NB4 (cell line): ENCODE data around the gene TM4SF20.
A peak's percentile ranks its signal among the peaks of the same experiment; 100 is the strongest.

Experiments used
- DNase-seq: peaks from one replicate; pipeline ENCODE4 v3.0.0; 2010; ENCODE audit warnings: low read depth
- H3K4me3 ChIP-seq: one replicate; pipeline ENCODE4 v1.5.1; 2011; ENCODE audit warnings: mild to moderate bottlenecking, low read depth, low read length, moderate library complexity
- CTCF ChIP-seq: IDR thresholded peaks from one replicate; pipeline ENCODE4 v1.5.1; 2012; ENCODE audit warnings: low read depth, low read length
- MAX ChIP-seq: IDR thresholded peaks from 2 replicates; pipeline ENCODE4 v1.6.1; 2011; ENCODE audit warnings: low read depth, low read length
- MYC ChIP-seq: IDR thresholded peaks from 2 replicates; pipeline ENCODE4 v1.6.1; 2011; ENCODE audit warnings: low read depth, low read length
- POLR2A ChIP-seq: IDR thresholded peaks from 2 replicates; pipeline ENCODE4 v1.6.1; 2011; ENCODE audit warnings: mild to moderate bottlenecking; ENCODE audit not compliant: insufficient read length; ENCODE audit errors: extremely low read depth

TM4SF20 gene

GRCh38 chr2:227339098-227339599 is 40.0 kb downstream of the TM4SF20 start:
- no peak for DNase-seq
- no peak overlapping the region for H3K4me3 ChIP-seq
- no peak for TF ChIP-seq MYC
- TF ChIP-seq CTCF = no peak
- no peak for TF ChIP-seq POLR2A
- no peak for TF ChIP-seq MAX

- no peak for DNase-seq
- no peak for TF ChIP-seq POLR2A
- TF ChIP-seq MYC = no peak
- no peak for TF ChIP-seq MAX
- no peak overlapping the region for H3K4me3 ChIP-seq
Observed at GRCh38 chr2:227337442-227337841, 41.7 kb downstream of the TM4SF20 start.

- H3K4me3 ChIP-seq = no peak overlapping the region
- no peak for DNase-seq
- TF ChIP-seq POLR2A (no peak), MAX (no peak), MYC (no peak), CTCF (no peak)
Observed at GRCh38 chr2:227335713-227336112, 43.4 kb downstream of the TM4SF20 start.

- H3K4me3 ChIP-seq = peak overlapping the region; percentile 76
- DNase-seq = no peak
- no peak for TF ChIP-seq POLR2A
- TF ChIP-seq MAX = no peak
- TF ChIP-seq MYC = no peak
- TF ChIP-seq CTCF = no peak
Observed at GRCh38 chr2:227326783-227327182, 52.3 kb downstream of the TM4SF20 start.

- peak overlapping the region; percentile 76 for H3K4me3 ChIP-seq
- DNase-seq = peak; percentile 57
- TF ChIP-seq POLR2A (no peak), MAX (no peak), CTCF (no peak), MYC (no peak)
Observed at GRCh38 chr2:227325839-227326195, 53.3 kb downstream of the TM4SF20 start.

GRCh38 chr2:227324995-227325838 is 53.9 kb downstream of the TM4SF20 start, which contains the start of gene MFF:
TSS of gene MFF (plus strand) at chr2:227325251. CDS start at chr2:227330666, 5,415 bp downstream.
- peak; percentile 97 for DNase-seq
- TF ChIP-seq MAX (peak; percentile 96), CTCF (no peak), MYC (peak; percentile 98), POLR2A (peak; percentile 52)
- H3K4me3 ChIP-seq = peak within 1 kb of the TSS; percentile 76
